HS-27A (cell line): Measurements from ENCODE around the gene SLC17A9.

Source experiments
- DNase-seq: peaks from one replicate; pipeline ENCODE4 v3.0.0-alpha.2; 2012; ENCODE audit warnings: low read depth, missing footprints

Gene SLC17A9

GRCh38 chr20:62940875-62941274 lies 11.6 kb upstream of the SLC17A9 start:
- DNase-seq = no peak

- no peak for DNase-seq
These were observed 10.7 kb upstream of the SLC17A9 start for GRCh38 chr20:62941792-62942191.

GRCh38 chr20:62942456-62942855 lies 10.1 kb upstream of the SLC17A9 start:
- no peak for DNase-seq

DNA sequence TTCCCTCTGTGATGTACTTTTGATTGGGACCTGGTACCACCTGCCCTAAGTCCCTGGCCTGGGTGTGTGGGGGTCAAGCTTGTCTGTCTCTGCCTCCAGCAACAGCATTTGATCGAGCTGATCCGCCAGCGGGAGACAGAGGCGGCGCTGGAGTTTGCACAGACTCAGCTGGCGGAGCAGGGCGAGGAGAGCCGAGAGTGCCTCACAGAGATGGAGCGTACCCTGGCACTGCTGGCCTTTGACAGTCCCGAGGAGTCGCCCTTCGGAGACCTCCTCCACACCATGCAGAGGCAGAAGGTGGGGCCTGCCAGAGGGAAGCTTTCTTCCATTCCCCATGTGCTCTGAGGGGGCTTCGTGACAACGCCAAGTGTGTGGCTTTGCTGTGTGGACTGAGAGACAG lies 9.1 kb upstream of the SLC17A9 start:
- DNase-seq = no peak

- no peak for DNase-seq
These were observed 8.3 kb upstream of the SLC17A9 start for GRCh38 chr20:62944184-62944583.

DNA sequence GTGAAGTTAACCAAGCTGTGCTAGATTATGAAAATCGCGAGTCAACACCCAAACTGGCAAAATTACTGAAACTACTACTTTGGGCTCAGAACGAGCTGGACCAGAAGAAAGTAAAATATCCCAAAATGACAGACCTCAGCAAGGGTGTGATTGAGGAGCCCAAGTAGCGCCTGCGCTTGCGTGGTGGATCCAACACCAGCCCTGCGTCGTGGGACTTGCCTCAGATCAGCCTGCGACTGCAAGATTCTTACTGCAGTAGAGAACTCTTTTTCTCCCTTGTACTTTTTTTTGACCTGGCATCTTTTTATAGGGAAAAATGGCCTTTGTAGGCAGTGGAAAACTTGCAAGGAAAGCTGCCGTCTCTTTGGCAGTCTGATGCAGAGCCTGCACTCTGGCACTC lies 7.8 kb upstream of the SLC17A9 start:
- no peak for DNase-seq

GRCh38 chr20:62945771-62946339 lies 6.7 kb upstream of the SLC17A9 start:
- DNase-seq = no peak

GRCh38 chr20:62946918-62947317 lies 5.6 kb upstream of the SLC17A9 start:
- DNase-seq = no peak

DNA sequence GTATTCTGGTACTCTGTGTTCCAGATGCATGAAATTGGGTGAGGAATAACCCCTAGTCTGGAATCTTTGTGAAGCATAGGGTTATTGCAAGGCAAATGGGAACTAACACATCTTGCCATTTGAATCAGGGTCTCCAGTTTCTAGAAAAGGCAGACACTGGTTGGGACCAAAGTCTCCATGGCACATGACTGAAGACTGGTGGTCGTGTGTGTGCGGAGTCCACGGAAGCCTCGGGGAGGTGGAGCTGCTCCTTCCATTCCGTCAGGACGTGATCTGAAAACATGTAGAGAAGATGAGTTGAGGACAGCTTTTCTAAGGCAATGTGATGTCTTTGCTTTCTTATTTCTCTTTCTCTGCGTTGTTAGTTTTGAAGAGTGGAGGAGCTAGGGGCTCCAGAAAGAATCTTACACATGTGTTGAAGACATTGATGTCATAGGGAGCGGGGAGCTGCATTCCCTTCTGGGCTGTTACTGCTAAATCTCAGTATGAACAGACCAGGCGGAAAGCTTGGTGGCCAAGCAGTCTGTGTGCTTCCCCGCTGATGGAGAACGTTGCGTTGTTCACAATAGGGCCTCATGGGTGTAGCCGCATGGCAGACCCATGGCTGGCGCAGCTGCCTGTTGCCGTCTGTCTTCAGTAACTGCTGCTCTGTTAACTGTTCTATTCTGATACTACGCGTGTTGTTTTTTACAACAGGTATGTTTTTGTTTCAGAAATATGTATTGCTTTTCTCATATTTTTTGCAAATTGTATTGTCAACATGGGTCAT lies 4.8 kb upstream of the SLC17A9 start:
- DNase-seq = no peak

- no peak for DNase-seq
These were observed 3.2 kb upstream of the SLC17A9 start for GRCh38 chr20:62949153-62949821.

GRCh38 chr20:62949962-62950361 lies 2.5 kb upstream of the SLC17A9 start:
- DNase-seq = no peak

- DNase-seq = no peak
These were observed 1.8 kb upstream of the SLC17A9 start for GRCh38 chr20:62950741-62951140.

- DNase-seq = no peak
These were observed 1.2 kb upstream of the SLC17A9 start for GRCh38 chr20:62951143-62951895.

GRCh38 chr20:62951896-62952372 lies 575 bp upstream of the SLC17A9 start:
- DNase-seq = no peak

DNA sequence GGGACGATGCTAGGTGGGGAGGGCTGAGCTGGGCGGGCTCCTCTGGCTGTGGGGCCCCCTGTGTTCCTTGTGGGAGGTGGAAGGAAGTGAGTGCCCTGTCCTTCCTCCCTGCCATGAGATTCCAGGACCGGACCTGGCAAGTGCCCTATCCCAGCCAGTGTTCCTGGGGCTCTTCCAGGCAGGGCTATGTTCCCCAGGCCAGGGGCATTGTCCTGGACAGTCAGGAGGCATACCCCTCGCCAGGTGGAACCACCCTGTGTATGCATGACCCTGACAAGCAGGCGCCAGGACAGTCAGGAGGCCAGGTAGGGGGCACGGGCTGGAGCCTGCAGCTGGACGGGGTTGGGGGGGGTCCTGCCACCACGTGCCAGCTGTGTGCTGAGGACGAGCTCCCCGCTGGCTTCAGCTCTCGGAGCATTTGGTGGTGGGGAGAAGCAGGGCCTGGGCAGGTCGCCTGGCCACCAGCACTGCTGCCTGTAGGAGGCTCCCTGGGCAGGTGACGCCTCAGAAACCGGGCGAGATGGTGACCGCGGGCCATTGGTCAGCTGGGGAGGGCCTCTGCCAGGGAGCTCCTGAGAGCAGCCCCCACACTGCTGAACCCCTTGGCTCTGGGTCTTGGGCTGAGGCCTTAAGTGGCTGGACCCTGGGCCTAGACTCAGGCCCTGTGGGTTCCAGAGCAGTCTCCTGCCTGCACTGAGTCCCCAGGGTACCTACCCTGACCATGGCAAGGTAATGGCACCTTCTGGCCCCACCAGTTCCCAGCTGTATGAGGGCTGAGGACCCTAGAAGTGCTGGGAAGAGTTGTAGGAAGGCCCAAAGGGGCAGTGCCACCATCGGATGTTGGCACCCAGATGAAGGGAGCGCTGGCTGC lies 694 bp downstream of the SLC17A9 start:
- no peak for DNase-seq

- DNase-seq = no peak
These were observed 1.6 kb downstream of the SLC17A9 start for GRCh38 chr20:62953839-62954703.

GRCh38 chr20:62955519-62956386 lies 3.2 kb downstream of the SLC17A9 start:
- no peak for DNase-seq

- DNase-seq = no peak
These were observed 4.1 kb downstream of the SLC17A9 start for GRCh38 chr20:62956387-62957135.
